Testis (tissue), 2 donors: ENCODE data around the gene UBXN4.

Experiments used
- CTCF ChIP-seq, 3 experiments: fragments of 450-650 bp in 2 of 3; fragments of 200-600 bp in 1 of 3; sonication (generic) in 1 of 3; IDR thresholded peaks; one replicate each; pipeline ENCODE4 v1.5.1; 2016 to 2019; ENCODE audit warnings: antibody characterized with exemption in 3 of 3, mild to moderate bottlenecking in 2 of 3, moderate library complexity in 1 of 3
- POLR2A ChIP-seq: fragments of 450-650 bp; IDR thresholded peaks from one replicate; pipeline ENCODE4 v1.6.1; 2017; ENCODE audit warnings: antibody characterized with exemption, mild to moderate bottlenecking, moderate library complexity

- no peak for TF ChIP-seq CTCF (IDR thresholded peaks at IDR 0.05)
- no peak for TF ChIP-seq POLR2A
These were observed 50.9 kb downstream of the UBXN4 start for GRCh38 chr2:135792401-135793150.
